SJCRH30 (cell line): ENCODE measurements around the gene CNNM2. TPM values are rescaled to one million over a fixed set of nuclear protein-coding genes. Genes with fewer than 3 reads are reported as not detected.
A peak's percentile ranks its signal among the peaks of the same experiment; 100 is the strongest.

Experiments used
- DNase-seq, 2 experiments: peaks; one replicate each; pipeline ENCODE4 v3.0.0-alpha.2; 2015 to 2020
- H3K27ac ChIP-seq: fragments of 250-450 bp; sonication (Bioruptor Pico); 2 replicates; pipeline ENCODE4 v1.5.1; 2020; ENCODE audit warnings: mild to moderate bottlenecking, moderate library complexity
- H3K27me3 ChIP-seq: fragments of 250-450 bp; sonication (Bioruptor Pico); 2 replicates; pipeline ENCODE4 v1.5.1; 2020; ENCODE audit warnings: mild to moderate bottlenecking, moderate library complexity
- H3K36me3 ChIP-seq: fragments of 250-450 bp; sonication (Bioruptor Pico); 2 replicates; pipeline ENCODE4 v1.5.1; 2020; ENCODE audit warnings: mild to moderate bottlenecking, moderate library complexity
- H3K4me1 ChIP-seq: fragments of 250-450 bp; sonication (Bioruptor Pico); 2 replicates; pipeline ENCODE4 v1.5.1; 2020; ENCODE audit warnings: mild to moderate bottlenecking, moderate library complexity
- H3K4me3 ChIP-seq: fragments of 250-450 bp; sonication (Bioruptor Pico); 2 replicates; pipeline ENCODE4 v1.5.1; 2020; ENCODE audit warnings: mild to moderate bottlenecking, moderate library complexity
- H3K9me3 ChIP-seq: fragments of 250-450 bp; sonication (Bioruptor Pico); replicated peaks from 2 replicates; pipeline ENCODE4 v1.5.1; 2020; ENCODE audit warnings: mild to moderate bottlenecking, moderate library complexity
- total RNA-seq: library from RNA; depleted of rRNA; stranded (reverse); fragments of >200 nt; shearing (Covaris generic); gene quantifications from 2 replicates; pipeline ENCODE4 v1.2.3, GENCODE V29; 2014

CNNM2 gene
- total RNA-seq, 1 experiment from 2014 or later, result 4.9 TPM

DNA sequence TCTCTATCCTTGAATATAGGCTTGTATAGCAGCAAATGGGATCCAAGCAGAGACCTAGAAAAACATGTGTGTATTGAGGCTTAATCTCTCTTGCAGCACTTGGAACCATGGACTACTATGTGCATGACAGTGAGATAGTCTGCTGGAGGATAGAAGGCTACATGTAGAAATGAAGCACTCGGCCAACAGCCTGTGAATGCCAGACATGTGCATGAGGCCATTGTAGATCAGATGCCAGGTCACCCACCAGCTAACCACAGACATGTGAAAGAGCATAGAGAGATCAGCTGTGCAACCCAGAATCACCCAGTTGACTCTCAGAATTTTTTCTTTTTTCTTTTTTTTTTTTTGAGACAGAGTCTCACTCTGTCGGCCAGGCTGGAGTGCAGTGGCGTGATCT is 184.1 kb downstream of the CNNM2 start:
- Histone ChIP-seq H3K36me3 (peaks cover 47% of the 10 kb centered on the region), H3K27me3 (no peaks in the 10 kb centered on the region), H3K27ac (no peak overlapping the region), H3K4me1 (no peaks in the 10 kb centered on the region), H3K9me3 (no peaks in the 10 kb centered on the region), H3K4me3 (no peak overlapping the region)
- DNase-seq, result peak in 1 of 2 experiments; percentile 26

DNA sequence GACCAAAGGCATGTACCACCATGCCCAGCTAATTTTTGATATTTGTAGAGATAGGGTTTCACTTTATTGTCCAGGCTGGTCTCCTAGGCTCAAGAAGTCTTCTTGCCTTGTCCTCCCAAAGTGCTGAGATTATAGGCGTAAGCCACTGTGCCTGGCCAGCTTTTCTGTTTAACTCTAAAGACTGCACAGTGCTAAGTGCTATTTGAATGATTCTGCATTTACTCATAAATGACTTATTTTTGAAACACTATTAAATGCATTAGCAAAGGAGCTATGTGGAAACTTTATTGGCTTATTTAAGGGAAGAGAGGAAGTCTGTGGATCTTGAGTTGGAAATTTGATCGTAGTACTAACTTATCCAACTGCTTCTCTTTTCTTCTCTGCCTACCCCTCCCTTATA is 185.9 kb downstream of the CNNM2 start:
- DNase-seq, result no peak
- no peaks in the 10 kb centered on the region for H3K27me3 ChIP-seq
- H3K4me1 ChIP-seq, result no peaks in the 10 kb centered on the region
- H3K27ac ChIP-seq, result no peak overlapping the region
- H3K9me3 ChIP-seq, result no peaks in the 10 kb centered on the region
- H3K36me3 ChIP-seq, result peaks cover 37% of the 10 kb centered on the region; the same call in 1 of the 2 replicates
- H3K4me3 ChIP-seq, result no peak overlapping the region

DNA sequence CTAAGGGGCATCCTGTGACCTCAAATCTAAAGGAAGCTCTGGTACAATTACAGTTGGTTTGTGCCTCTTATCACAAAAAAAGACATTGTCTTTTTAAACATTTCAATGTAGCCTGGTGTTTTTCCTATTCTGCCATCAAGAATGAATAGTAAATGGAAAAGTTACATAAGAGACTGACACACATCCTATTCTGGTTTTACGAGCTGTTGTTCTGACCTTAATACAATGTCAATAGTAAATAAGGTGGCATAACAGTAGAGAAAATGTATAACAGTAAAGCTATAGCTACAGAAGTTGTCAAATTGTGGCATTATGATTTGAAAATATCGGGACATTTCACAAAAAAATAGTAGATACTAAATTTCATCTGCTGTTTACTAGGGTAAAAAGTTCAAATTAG is 186.6 kb downstream of the CNNM2 start:
- H3K4me1 ChIP-seq, result no peaks in the 10 kb centered on the region
- H3K36me3 ChIP-seq, result peaks cover 30% of the 10 kb centered on the region; the same call in 1 of the 2 replicates
- no peak for DNase-seq
- H3K4me3 ChIP-seq, result no peak overlapping the region
- H3K27me3 ChIP-seq, result no peaks in the 10 kb centered on the region
- H3K27ac ChIP-seq, result no peak overlapping the region
- H3K9me3 ChIP-seq, result no peaks in the 10 kb centered on the region

DNA sequence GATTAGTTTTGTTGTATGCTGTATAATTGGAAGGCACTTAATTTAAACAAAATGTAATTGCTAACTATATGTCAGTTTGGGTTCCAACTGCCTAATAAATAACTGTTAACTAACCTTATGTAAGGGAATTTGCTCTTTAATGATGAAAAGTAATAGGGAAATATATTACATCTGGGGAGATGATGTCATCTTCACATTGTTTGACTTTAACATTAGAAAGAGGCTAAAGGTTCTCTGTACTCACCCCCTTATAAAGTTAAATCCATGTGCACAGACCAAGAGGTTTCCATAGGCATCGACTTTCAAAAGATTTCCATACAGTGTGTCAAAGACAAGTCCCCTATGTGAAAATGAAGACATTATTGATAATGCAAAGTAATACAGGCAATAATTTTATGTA is 187.4 kb downstream of the CNNM2 start:
- no peaks in the 10 kb centered on the region for H3K27me3 ChIP-seq
- DNase-seq, result no peak
- peaks cover 25% of the 10 kb centered on the region; the same call in 1 of the 2 replicates for H3K36me3 ChIP-seq
- H3K9me3 ChIP-seq, result no peaks in the 10 kb centered on the region
- no peak overlapping the region for H3K27ac ChIP-seq
- H3K4me1 ChIP-seq, result peaks cover 4% of the 10 kb centered on the region
- H3K4me3 ChIP-seq, result no peak overlapping the region

DNA sequence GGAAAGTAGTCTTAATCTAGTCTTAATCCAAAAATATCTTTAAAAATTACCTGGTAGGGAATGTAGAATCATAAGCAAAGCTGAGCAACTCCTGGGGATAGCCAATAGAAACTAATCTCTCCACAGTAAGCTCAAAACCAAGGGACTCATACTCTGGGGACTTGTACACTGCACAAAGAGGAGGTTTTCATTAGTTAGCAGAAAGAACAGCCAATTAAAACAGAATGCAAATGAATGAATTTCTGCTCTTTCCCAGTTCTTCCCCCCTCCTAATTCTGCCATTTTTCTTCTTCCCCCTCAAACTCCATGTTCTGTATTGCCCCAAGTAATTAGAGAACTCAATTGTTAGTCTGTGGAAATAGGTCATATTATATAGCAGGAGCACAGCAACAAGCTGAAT is 188.4 kb downstream of the CNNM2 start:
- no peak overlapping the region for H3K4me3 ChIP-seq
- H3K27me3 ChIP-seq, result no peaks in the 10 kb centered on the region
- DNase-seq, result no peak
- peaks cover 17% of the 10 kb centered on the region; the same call in 1 of the 2 replicates for H3K36me3 ChIP-seq
- peaks cover 14% of the 10 kb centered on the region for H3K4me1 ChIP-seq
- no peak overlapping the region for H3K27ac ChIP-seq
- H3K9me3 ChIP-seq, result no peaks in the 10 kb centered on the region

DNA sequence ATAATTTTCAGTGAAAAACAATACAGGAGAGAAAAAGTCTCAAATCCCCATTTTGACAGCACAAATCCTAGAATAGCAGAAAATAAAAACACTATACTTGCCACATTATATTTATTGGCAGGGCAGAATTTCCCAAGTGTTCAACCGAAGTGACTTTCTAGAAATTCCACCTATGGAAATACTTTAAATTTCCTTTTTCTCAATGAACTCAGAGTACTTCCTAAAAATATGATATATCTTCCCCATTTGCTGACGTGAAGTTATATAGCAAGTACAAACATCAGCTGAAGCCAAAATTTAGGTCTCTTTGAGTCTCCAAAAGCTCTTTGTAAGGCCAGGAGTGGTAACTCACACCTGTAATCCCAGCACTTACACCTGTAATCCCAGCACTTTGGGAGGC is 191.7 kb downstream of the CNNM2 start:
- peaks cover 8% of the 10 kb centered on the region; the same call in 1 of the 2 replicates for H3K36me3 ChIP-seq
- no peak overlapping the region for H3K4me3 ChIP-seq
- no peaks in the 10 kb centered on the region for H3K9me3 ChIP-seq
- H3K4me1 ChIP-seq, result peaks cover 26% of the 10 kb centered on the region
- DNase-seq, result no peak
- H3K27ac ChIP-seq, result no peak overlapping the region
- no peaks in the 10 kb centered on the region for H3K27me3 ChIP-seq

DNA sequence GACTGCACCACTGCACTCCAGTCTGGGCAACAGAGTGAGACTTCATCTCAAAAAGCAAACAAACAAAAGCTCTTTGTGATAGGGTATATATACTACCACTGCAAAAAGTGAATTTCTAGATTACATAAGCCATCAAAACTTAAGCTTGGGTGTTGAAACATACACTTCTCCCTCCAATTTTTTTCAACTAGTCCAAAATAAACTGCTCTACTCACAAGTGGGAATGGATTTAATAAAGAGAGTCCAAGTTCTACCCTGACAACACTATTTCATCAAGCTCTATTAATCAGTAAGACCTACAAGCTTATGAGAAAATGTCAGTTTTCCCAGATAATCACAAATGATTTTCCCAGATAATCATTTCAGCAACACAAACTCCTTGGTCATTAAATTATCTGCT is 192.3 kb downstream of the CNNM2 start:
- no peaks in the 10 kb centered on the region for H3K27me3 ChIP-seq
- peak in 1 of 2 experiments; percentile 15 for DNase-seq
- no peak overlapping the region for H3K4me3 ChIP-seq
- no peaks in the 10 kb centered on the region for H3K9me3 ChIP-seq
- H3K27ac ChIP-seq, result peak overlapping the region; percentile 42
- H3K4me1 ChIP-seq, result peaks cover 26% of the 10 kb centered on the region
- peaks cover 5% of the 10 kb centered on the region; the same call in 1 of the 2 replicates for H3K36me3 ChIP-seq

DNA sequence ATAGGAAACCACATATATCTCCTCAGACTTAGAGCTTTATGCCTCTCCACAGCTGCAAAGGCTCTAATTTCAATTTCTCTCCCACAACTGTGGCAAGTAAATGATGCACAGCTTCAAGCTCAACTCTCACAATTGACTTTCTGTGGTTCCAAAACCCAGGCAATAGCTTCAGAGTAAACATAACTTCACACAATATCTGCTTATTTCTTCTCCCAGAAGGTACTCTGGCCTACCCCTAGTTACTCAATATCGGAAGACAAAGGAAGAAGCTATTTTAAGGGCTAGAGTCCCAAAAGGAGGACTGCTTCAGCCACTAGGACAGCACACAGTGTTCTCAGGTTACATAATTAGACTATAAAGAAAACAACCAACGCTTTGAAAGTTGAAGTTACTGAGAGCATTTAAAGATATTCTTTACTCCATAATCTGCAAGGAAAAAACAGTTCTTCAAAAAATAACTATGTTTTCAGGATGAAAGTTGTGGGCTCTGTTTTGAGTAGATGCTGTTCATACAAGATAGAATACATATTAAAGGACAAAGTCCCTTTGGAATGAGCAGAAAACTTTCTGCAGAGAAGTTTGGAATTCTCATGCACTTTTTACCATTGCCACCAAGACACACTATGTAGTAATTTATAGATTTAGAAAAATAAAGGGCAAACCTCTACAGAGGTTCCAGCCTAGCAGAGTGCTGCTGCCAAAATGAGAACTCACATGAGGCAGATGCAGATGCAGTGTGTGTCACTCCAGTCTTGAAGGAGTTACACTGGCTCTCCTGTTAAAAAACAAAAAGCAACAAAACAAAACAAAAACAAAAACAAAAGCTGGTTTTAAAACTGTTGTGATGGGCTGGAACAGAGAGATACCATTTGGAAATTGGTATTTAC is 193.2 kb downstream of the CNNM2 start:
- H3K27ac ChIP-seq, result peak overlapping the region; percentile 42

DNA sequence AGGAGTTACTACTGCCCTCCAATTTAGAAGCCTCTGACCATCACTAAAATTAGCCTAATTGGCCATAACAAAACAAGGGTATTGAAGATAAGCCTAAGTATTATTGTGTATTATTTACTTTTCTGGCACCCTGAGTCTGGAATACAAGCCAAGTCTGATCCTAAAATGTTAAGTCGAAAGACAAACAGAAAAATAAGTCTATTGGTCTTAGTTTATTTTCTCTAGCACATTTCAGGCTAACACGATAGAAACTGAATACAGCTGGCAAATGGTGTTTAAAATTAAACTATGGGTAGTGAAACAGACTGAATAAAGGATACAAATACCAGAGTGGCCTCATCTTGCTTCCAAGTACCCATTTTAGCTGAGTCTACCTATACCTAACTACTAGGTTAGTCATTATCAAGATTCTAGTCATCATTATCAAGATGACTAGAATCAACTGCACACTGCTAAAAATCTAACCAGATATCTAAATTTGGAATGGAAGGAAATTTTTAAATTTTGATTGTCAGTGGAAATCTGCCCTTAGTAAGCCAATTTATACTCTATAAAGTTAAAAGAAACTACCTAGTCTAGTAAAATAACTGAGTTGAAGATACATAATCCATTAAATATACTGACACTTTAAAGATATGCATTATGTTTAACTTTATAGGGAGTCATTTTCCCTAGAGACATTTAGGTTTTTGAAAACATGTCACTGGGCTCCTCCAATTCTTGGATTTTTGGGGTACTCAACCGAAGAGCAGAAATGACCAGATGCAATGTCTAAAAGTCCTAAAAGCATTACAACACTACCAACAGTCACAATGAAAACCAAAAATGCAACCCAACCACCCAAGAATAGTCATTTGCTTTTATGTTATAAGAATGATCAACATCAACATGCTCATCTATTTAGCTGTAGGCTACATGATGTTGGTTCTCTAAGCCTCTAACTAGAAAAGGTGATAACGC is 194.1 kb downstream of the CNNM2 start:
- Histone ChIP-seq H3K9me3 (no peaks in the 10 kb centered on the region), H3K4me1 (peaks cover 26% of the 10 kb centered on the region), H3K27me3 (no peaks in the 10 kb centered on the region), H3K4me3 (no peak overlapping the region), H3K27ac (no peak overlapping the region; the same call in 1 of the 2 replicates), H3K36me3 (0 out of 2 replicates have a peak, but pooled peaks cover 2% of the 10 kb centered on the region)
- DNase-seq, result no peak

More for the DNA sequence above, 193.2 kb downstream of the CNNM2 start:
- Histone ChIP-seq H3K36me3 (0 out of 2 replicates have a peak, but pooled peaks cover 2% of the 10 kb centered on the region), H3K4me3 (no peak overlapping the region), H3K9me3 (no peaks in the 10 kb centered on the region), H3K4me1 (peaks cover 26% of the 10 kb centered on the region), H3K27me3 (no peaks in the 10 kb centered on the region)
- DNase-seq, result peak; percentile 71 to 93

DNA sequence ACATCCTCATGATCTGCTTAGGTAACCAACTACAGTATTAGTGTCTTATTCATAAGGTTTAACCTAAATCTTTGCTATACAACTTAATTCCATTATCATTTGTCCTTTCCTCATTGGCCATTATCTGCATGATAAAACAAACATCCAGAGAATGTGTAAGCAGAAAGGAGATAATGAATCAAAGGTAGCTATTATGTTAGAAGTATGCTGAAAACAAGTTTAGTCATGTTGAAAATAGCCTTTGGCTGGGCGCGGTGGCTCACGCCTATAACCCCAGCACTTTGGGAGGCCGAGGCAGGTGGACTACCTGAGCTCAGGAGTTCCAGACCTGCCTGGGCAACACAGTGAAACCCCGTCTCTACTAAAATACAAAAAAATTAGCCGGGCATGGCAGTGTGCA is 196.8 kb downstream of the CNNM2 start:
- 0 out of 2 replicates have a peak, but pooled peaks cover 2% of the 10 kb centered on the region for H3K36me3 ChIP-seq
- H3K4me3 ChIP-seq, result no peak overlapping the region
- H3K27ac ChIP-seq, result no peak overlapping the region
- DNase-seq, result no peak
- peaks cover 26% of the 10 kb centered on the region for H3K4me1 ChIP-seq
- no peaks in the 10 kb centered on the region for H3K27me3 ChIP-seq
- no peaks in the 10 kb centered on the region for H3K9me3 ChIP-seq

DNA sequence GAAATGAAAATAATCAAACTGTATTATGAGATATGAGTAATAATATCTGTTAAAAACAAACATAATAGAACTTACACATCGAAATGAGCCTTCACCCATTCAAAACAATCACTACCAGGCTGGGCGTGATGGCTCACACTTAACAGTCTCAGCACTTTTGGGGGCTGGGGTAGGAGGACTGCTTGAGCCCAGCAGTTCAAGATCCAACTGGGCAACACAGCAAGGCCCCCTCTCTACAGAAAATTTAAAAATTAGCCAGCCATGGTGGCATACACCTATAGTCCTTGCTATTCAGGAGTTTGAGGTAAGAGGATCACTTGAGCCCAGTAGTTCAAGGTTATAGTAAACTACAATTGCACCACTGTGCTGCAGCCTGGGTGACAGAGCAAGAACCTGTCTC is 199.2 kb downstream of the CNNM2 start:
- no peak overlapping the region for H3K4me3 ChIP-seq
- H3K4me1 ChIP-seq, result peaks cover 4% of the 10 kb centered on the region
- no peaks in the 10 kb centered on the region for H3K9me3 ChIP-seq
- H3K27ac ChIP-seq, result no peak overlapping the region
- DNase-seq, result no peak
- 0 out of 2 replicates have a peak, but pooled peaks cover 2% of the 10 kb centered on the region for H3K36me3 ChIP-seq
- no peaks in the 10 kb centered on the region for H3K27me3 ChIP-seq

DNA sequence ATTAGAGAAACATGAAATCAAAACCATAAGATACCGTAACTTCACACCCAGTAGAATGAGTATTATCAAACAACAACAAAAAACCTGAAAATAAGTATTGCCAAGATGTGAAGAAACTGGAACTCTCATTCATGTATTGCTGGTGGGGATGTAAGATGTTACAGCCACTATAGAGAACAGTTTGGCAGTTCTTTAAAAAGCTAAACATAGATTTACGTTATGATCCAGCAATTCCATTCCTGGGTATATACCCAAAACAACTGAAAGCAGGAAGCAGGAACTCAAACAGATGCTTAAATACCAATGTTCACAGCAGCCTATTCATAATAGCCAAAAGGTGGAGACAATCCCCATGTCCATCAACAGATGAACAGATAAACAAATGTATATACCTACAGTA is 202.5 kb downstream of the CNNM2 start:
- Histone ChIP-seq H3K27me3 (no peaks in the 10 kb centered on the region), H3K9me3 (no peaks in the 10 kb centered on the region), H3K27ac (no peak overlapping the region), H3K4me1 (peaks cover 4% of the 10 kb centered on the region; the same call in 1 of the 2 replicates), H3K36me3 (no peaks in the 10 kb centered on the region), H3K4me3 (no peak overlapping the region)
- DNase-seq, result no peak

DNA sequence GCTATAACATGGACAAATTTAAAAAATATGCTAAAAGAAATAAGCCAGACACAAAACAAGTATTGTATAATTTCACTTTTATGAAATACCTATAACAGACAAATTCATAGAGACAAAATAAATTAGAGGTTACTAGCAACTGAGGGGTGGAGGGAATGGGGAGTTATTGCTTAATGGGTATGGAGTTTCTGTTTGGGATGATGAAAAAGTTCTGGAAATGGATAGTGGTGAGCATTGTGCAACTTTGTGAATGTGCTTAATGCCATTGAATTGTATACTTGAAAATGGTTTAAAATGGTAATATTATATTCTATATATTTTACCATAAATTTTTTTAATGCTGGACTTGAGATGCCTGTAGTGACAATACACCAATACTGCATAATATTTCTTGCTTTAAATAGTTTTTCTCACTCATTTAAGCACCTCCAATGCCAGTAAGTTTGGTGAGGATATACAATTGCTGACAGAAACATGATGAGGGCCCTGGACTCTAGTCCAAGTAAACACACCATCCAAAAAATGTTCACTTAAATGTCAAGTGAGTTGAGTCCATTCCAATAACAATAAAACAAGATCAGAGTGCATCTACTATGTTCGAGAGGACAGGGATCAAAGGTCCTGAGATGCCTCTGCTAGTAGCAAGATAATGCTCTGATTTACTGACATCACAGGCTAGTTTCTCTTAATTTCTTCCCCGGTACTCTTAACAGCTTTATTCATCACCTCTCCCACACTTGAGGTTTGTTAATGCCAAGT is 203.1 kb downstream of the CNNM2 start:
- H3K9me3 ChIP-seq, result no peaks in the 10 kb centered on the region
- H3K27me3 ChIP-seq, result no peaks in the 10 kb centered on the region
- H3K27ac ChIP-seq, result no peak overlapping the region
- H3K4me3 ChIP-seq, result no peak overlapping the region
- no peak for DNase-seq
- H3K4me1 ChIP-seq, result peaks cover 5% of the 10 kb centered on the region; the same call in 1 of the 2 replicates
- H3K36me3 ChIP-seq, result no peaks in the 10 kb centered on the region
